Measurements from ENCODE around the gene ITGB2.

Gene ITGB2

GRCh38 chr21:44920694-44921604, at the start of gene ITGB2:
Gene ITGB2, minus strand, starts transcription at chr21:44920899. Its CDS starts 10,117 bp downstream, at chr21:44910782.
- no peak for DNase-seq

DNA sequence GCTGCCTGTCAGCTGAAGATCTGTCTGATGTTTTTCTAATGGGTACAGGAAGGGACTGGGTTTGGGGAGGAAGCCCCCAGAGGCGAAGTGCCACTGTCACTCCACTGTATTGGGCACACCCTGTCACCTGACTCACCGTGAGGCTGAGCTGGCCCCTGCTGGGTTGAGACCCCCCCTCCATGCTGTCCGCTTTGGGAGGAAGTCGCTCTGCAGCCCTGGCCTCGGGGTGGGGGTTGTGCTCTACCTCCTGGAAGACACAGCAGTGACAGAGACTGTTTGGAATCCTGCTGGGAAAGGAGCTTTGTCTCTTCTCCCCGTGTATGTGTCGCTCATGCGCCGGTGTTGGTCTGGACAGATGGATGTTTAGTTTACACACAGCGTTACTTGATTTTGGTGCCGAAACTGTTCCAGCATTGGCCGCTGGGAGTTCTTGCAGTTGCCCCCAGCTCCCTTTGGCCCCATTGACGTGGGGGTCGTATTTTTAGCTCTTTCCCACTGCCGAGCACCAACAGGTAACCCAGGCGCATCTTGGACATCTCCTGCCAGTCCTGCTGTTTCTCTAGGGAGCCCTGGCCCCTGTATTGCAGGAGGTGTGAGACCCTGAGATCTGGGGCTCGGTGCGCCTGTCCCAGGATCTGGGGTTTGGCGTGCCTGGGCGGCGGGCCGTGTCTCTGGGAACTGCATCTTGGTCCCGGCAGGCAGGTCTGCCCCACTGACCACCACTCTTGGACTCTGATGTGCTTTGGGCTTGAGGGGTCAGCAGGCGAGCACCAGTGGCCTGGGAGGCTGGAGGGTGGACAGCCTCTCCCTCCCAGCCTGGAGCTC, 49.4 kb upstream of the ITGB2 start:
- no peak for DNase-seq

- DNase-seq = no peak
Measured at GRCh38 chr21:44969066-44969670, 48.5 kb upstream of the ITGB2 start.

- DNase-seq = no peak
Measured at GRCh38 chr21:44967082-44968047, 46.7 kb upstream of the ITGB2 start.

DNA sequence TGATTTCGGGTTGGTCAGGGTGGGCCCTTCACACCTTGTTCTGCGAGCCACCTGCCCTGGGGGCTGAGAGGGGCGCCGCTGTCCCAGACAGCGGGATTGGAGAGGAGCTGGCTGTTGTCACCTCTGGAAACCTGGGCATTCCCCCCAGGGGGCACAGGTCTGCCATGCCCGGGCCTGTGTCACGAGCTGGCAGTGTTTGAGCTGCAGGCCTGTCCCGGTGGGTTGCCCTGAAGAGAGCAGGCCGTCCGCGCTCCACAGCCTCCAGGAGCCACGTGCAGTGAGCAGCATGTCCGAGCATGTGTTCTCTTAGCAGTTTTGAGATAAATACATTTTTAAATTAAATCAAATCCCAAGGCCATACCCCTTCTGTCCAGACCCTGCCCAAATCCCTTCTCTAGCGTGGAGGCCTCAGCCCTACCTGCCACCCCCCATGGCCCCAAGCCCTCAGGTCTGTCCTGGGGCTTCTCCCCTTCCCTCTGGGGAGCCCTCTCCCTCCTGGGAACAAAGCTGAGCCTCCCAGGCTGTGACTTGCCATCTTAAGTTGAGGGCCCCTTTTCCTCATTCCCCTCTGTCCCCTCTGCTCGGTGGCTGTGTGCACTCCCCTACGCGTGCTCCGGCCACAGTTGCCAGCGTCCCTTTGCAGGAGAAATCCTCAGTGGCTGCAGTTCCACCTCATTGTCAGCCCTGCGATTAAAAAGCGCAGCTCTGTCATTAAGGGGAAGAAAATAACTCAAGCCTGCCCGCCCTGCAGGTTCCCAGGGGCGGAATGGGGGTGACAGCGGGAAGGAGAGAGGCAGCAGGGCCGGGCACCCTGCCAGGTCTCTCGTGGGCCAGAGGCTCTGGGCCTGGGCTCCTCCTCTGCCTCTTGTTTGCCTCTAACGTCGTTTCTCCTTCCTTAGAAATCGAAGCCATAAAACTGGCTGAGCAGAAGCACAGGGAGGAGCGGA, 45.7 kb upstream of the ITGB2 start:
- DNase-seq = no peak

GRCh38 chr21:44965251-44966022, 44.7 kb upstream of the ITGB2 start:
- no peak for DNase-seq

GRCh38 chr21:44964381-44964780, 43.7 kb upstream of the ITGB2 start:
- no peak for DNase-seq

DNA sequence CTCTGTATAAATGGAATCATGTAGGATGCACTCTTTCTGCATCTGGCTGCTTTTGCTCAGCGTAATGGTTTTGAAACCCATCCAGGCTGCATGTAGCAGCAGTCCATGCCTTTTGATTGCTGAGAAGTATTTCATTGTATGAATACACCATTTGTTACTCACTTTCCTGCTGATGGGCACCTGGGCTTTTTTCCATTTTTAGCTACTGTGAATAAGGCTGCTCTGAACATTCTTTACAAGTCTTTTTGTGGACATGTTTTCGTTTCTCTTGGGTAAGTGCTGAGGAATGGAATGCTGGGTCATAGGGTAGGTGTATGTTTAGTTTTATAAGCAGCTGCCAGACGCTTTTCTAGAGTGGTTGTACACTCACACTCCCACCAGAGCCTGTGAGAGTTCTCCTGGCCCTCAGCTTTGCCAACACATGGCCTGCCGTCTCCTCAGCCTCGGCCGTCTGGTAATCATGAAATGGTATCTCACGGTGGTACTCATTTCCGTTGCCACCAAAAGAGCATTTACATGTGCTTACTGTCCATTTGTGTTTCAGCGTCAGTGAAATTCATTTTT, 41.8 kb upstream of the ITGB2 start:
- no peak for DNase-seq

- DNase-seq = no peak
Measured at GRCh38 chr21:44960141-44961092, 39.7 kb upstream of the ITGB2 start.

- DNase-seq = no peak
Measured at GRCh38 chr21:44959376-44960091, 38.8 kb upstream of the ITGB2 start.

DNA sequence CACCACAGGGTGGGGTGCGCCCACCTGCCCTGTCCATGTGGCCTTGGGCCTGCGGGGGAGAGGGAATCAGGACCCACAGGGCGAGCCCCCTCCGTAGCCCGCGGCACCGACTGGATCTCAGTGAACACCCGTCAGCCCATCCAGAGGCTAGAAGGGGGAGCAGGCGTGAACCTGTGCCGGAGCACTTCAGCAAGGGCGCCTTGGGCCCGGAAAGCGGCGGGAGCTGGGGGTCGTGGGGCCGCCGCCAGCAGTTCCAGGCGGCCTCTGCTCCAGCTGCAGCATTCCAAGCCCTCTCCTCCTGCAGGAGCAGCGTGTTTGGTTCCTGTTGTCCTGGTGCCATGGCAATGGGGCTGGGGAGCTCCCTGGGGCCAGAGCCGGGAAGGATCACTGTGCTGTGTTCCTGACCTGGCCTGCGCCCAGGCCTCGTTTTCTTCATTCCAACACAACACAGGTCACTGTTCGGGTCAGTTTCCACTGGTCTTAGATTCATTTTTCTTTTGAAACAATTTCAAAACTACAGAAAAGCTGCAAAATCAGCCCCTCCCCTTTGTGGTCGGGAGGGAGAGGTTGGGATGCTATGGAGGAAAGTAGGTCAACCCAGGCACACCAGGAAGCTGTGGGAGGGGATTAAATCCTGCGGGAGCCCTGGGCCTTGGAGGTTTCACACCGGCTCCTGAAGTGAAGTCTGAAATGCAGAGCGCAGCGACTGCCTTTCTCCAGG, 37.9 kb upstream of the ITGB2 start:
- no peak for DNase-seq

DNA sequence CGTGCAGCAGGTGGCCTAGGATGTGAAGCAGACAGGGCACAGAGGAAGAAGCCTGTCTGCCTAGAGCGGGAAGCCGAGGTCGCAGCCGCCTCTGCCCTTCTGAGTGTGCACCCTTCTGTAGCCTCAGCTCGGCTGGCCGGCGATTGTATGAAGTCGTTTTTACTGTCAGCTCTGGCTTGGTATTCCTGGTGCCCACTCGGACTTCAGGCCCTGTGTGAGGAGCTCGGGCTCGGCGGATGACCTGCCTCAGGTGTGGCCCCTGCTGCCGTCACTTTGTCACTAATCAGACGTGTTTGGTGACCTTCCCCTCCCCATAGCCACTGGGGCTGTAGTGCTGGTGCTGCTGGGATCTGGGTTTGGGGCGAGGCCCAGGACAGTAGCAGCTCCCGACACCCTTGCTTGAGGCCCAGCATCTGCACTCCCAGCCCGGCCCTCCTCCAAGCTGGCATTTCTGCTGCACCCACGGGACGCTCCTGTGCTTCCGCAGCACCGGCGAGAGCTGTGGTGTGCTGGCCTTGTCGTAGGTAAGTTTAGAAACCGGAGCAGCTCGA, 37.3 kb upstream of the ITGB2 start:
- DNase-seq = no peak

GRCh38 chr21:44957047-44957831, 36.5 kb upstream of the ITGB2 start:
- no peak for DNase-seq

GRCh38 chr21:44956356-44957046, 35.8 kb upstream of the ITGB2 start:
- DNase-seq = no peak

DNA sequence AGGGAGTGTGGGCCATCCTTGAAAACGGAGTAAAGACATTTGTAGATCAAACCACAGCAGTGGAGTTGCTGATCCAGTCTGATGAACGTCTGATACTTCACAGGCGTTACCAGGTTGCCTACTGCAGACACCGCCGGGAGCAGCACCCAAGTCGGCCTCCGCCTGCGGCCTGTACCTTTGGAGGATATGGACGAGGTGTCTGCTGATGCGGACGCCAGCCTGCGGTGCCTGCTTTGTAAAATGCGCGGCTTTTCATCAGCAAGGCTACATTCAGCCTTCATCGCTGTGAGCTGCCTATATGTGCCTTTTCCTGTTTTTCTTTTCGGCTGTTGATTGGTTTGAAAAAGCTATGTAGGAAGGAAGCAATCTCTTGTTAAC, 35.1 kb upstream of the ITGB2 start:
- DNase-seq = no peak

Measured in NCI-H526 (cell line).